KMS-11 (cell line): ENCODE results near the gene RNF125.
"Not testable (repeated sequence)": the region's sequence is repeated elsewhere in the genome, so short reads cannot be mapped to it uniquely, and the experiment has no call there.

ENCODE experiments used
- H2AFZ ChIP-seq: fragments of 200-600 bp; sonication (generic); 2 replicates; pipeline ENCODE4 v1.6.1; 2016; ENCODE audit warnings: antibody characterized with exemption, mixed run types, low read depth
- H3K27ac ChIP-seq: fragments of 200-600 bp; sonication (generic); 2 replicates; pipeline ENCODE4 v1.6.1; 2016; ENCODE audit warnings: mild to moderate bottlenecking, mixed run types
- H3K27me3 ChIP-seq: fragments of 200-600 bp; sonication (generic); 2 replicates; pipeline ENCODE4 v1.6.1; 2017; ENCODE audit warnings: mild to moderate bottlenecking, low read depth, mixed run types, moderate library complexity; ENCODE audit not compliant: insufficient read depth
- H3K36me3 ChIP-seq: fragments of 200-600 bp; sonication (generic); 2 replicates; pipeline ENCODE4 v1.6.1; 2017; ENCODE audit warnings: mild to moderate bottlenecking, mixed run types; ENCODE audit not compliant: insufficient read depth
- H3K4me1 ChIP-seq: fragments of 200-600 bp; sonication (generic); 2 replicates; pipeline ENCODE4 v1.6.1; 2016; ENCODE audit warnings: mild to moderate bottlenecking, low read depth, mixed run types; ENCODE audit not compliant: poor library complexity, severe bottlenecking
- H3K4me2 ChIP-seq: fragments of 200-600 bp; sonication (generic); 2 replicates; pipeline ENCODE4 v1.7.0; 2016; ENCODE audit warnings: mild to moderate bottlenecking, mixed run types
- H3K4me3 ChIP-seq: fragments of 200-600 bp; sonication (generic); IDR thresholded peaks from 2 replicates; pipeline ENCODE4 v1.6.1; 2017; ENCODE audit warnings: low read depth, low read length, mixed read lengths; ENCODE audit not compliant: insufficient read depth
- H3K79me2 ChIP-seq: fragments of 200-600 bp; sonication (generic); 2 replicates; pipeline ENCODE4 v1.6.1; 2016; ENCODE audit warnings: low read depth, mixed run types; ENCODE audit not compliant: insufficient read depth
- H3K9ac ChIP-seq: fragments of 200-600 bp; sonication (generic); 2 replicates; pipeline ENCODE4 v1.6.1; 2016; ENCODE audit warnings: mild to moderate bottlenecking, mixed run types
- H4K20me1 ChIP-seq: fragments of 200-600 bp; sonication (generic); 2 replicates; pipeline ENCODE4 v1.6.1; 2016; ENCODE audit warnings: mild to moderate bottlenecking, mixed run types; ENCODE audit not compliant: insufficient read depth
- TF ChIP-seq, protein P1 (sequence below): fragments of 200-600 bp; sonication (generic); conservative IDR thresholded peaks from 2 replicates; pipeline ENCODE4 v1.6.1; 2017; ENCODE audit warnings: low read depth, mild to moderate bottlenecking, antibody characterized with exemption, low read length, moderate library complexity, mixed read lengths

The RNF125 gene

DNA sequence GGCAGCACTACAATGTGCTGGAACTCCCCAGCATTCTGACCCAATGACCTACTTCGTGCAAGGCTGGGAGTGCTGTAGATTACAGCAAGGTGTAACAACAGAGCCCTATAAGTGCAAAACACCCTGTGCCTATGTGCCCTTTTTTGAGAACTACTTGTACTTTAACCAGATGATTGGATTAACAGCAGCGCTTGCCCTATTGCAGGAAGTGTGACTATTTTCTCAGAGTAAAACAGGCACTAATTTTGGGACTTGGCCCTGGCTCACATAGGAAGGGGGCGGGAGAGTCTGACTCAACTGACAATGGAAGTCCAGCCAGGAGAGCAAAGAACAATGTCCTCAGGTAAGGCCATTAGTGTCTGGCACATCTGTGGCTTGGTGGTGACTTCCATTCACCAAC, 35.6 kb upstream of the RNF125 start:
- TF ChIP-seq, protein P1, sequence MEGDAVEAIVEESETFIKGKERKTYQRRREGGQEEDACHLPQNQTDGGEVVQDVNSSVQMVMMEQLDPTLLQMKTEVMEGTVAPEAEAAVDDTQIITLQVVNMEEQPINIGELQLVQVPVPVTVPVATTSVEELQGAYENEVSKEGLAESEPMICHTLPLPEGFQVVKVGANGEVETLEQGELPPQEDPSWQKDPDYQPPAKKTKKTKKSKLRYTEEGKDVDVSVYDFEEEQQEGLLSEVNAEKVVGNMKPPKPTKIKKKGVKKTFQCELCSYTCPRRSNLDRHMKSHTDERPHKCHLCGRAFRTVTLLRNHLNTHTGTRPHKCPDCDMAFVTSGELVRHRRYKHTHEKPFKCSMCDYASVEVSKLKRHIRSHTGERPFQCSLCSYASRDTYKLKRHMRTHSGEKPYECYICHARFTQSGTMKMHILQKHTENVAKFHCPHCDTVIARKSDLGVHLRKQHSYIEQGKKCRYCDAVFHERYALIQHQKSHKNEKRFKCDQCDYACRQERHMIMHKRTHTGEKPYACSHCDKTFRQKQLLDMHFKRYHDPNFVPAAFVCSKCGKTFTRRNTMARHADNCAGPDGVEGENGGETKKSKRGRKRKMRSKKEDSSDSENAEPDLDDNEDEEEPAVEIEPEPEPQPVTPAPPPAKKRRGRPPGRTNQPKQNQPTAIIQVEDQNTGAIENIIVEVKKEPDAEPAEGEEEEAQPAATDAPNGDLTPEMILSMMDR = no peak
- Histone ChIP-seq H2AFZ (no peak overlapping the region), H3K79me2 (no peaks in the 10 kb centered on the region), H4K20me1 (no peaks in the 10 kb centered on the region), H3K4me2 (no peak overlapping the region), H3K4me1 (no peaks in the 10 kb centered on the region), H3K36me3 (no peaks in the 10 kb centered on the region), H3K4me3 (no peak overlapping the region), H3K9ac (no peak overlapping the region), H3K27ac (no peak overlapping the region), H3K27me3 (no peaks in the 10 kb centered on the region)

GRCh38 chr18:31983976-31984375, 34.6 kb upstream of the RNF125 start:
- no peak overlapping the region for H2AFZ ChIP-seq
- H3K4me3 ChIP-seq = no peak overlapping the region
- H3K4me2 ChIP-seq = no peak overlapping the region
- no peaks in the 10 kb centered on the region for H3K27me3 ChIP-seq
- no peak overlapping the region for H3K27ac ChIP-seq
- no peaks in the 10 kb centered on the region for H4K20me1 ChIP-seq
- TF ChIP-seq, protein P1 = no peak
- H3K9ac ChIP-seq = no peak overlapping the region
- H3K36me3 ChIP-seq = no peaks in the 10 kb centered on the region
- no peaks in the 10 kb centered on the region for H3K4me1 ChIP-seq
- H3K79me2 ChIP-seq = no peaks in the 10 kb centered on the region

DNA sequence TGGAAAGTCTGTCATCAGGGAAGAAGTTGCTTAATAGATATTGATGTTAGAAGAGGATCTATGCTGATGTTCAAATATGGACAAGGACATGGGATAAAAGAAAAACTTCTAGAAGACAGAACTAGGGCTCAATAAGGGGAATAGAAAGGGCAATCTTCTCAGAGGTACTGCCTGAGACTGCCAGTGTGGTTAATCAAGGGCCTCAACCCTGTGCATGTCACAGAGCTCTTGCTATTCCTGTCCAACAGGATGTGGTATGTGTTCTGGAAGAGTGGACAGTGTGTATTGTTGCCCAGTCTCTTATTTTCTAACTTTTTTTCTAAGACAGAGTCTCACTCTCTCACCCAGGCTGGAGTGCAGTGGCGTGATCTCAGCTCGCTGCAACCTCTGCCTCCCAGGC, 27.8 kb upstream of the RNF125 start:
- TF ChIP-seq, protein P1 = no peak
- no peak overlapping the region for H3K4me2 ChIP-seq

DNA sequence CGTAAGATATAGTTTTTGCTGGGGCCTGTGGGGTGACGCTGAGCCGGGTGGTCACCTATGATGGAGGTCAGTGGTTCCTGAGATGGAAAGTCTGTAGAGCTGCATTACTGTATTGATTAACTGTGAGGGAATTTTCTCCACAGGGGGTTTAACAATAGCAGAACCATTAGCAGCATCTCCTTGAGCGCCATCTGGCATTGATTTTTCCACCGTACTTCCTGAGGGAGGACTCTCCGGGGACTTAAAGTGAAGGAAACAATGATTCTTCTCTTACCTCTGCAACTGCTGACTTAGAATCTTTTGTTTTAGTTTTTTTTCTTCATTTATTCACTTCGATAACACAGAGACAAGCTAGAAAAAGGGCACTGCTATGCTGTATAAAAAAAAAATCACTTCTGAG, 22.6 kb upstream of the RNF125 start:
- Histone ChIP-seq H3K4me2 (no peak overlapping the region), H2AFZ (no peak overlapping the region), H3K36me3 (no peaks in the 10 kb centered on the region), H3K4me1 (no peaks in the 10 kb centered on the region), H4K20me1 (no peaks in the 10 kb centered on the region), H3K27ac (no peak overlapping the region), H3K27me3 (no peaks in the 10 kb centered on the region), H3K79me2 (no peaks in the 10 kb centered on the region), H3K9ac (no peak overlapping the region), H3K4me3 (no peak overlapping the region)
- TF ChIP-seq, protein P1 = no peak

More for the DNA sequence above, 27.8 kb upstream of the RNF125 start:
- no peaks in the 10 kb centered on the region for H3K36me3 ChIP-seq
- H2AFZ ChIP-seq = no peak overlapping the region
- no peaks in the 10 kb centered on the region for H4K20me1 ChIP-seq
- no peak overlapping the region for H3K9ac ChIP-seq
- no peaks in the 10 kb centered on the region for H3K27me3 ChIP-seq
- H3K4me3 ChIP-seq = no peak overlapping the region
- H3K79me2 ChIP-seq = no peaks in the 10 kb centered on the region
- H3K4me1 ChIP-seq = no peaks in the 10 kb centered on the region
- no peak overlapping the region for H3K27ac ChIP-seq

GRCh38 chr18:31998880-31999412, 19.7 kb upstream of the RNF125 start:
- Histone ChIP-seq H3K27ac (no peak overlapping the region), H2AFZ (no peak overlapping the region), H4K20me1 (no peaks in the 10 kb centered on the region), H3K9ac (no peak overlapping the region), H3K4me3 (no peak overlapping the region), H3K27me3 (no peaks in the 10 kb centered on the region), H3K4me2 (no peak overlapping the region), H3K4me1 (no peaks in the 10 kb centered on the region), H3K36me3 (no peaks in the 10 kb centered on the region), H3K79me2 (no peaks in the 10 kb centered on the region)
- TF ChIP-seq, protein P1 = no peak

GRCh38 chr18:32001141-32001540, 17.5 kb upstream of the RNF125 start:
- H3K4me2 ChIP-seq, H2AFZ ChIP-seq, H3K36me3 ChIP-seq, H3K4me3 ChIP-seq, H3K9ac ChIP-seq, H3K27ac ChIP-seq, H3K4me1 ChIP-seq, H4K20me1 ChIP-seq, H3K27me3 ChIP-seq, H3K79me2 ChIP-seq: not testable (repeated sequence)

DNA sequence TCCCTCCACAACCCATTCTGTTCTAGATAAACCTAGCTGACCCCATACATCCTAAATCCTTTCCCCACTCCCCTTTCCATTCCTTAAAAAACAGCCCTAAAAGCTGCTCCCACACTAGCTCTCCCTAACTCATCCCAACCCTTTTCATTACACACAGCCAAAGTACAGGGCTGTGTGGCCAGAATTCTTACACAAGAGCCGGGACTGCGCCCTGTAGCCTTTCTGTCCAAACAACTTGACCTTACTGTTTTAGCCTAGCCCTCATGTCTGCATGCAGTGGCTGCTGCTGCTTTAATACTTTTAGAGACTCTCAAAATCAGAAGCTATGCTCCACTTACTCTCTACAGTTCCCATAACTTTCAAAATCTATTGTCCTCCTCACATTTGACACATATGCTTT, 14.8 kb upstream of the RNF125 start:
- H3K27me3 ChIP-seq, H3K36me3 ChIP-seq, H2AFZ ChIP-seq, H3K79me2 ChIP-seq, H4K20me1 ChIP-seq, H3K4me3 ChIP-seq, H3K27ac ChIP-seq, H3K9ac ChIP-seq, H3K4me1 ChIP-seq, H3K4me2 ChIP-seq: not testable (repeated sequence)
